GM19238 (cell line): Measurements from ENCODE around the gene GRIN3B.
A peak's percentile ranks its signal among the peaks of the same experiment; 100 is the strongest.
"Not testable (repeated sequence)": the region's sequence is repeated elsewhere in the genome, so short reads cannot be mapped to it uniquely, and the experiment has no call there.

Experiments used
- DNase-seq: peaks from one replicate; pipeline ENCODE4 v3.0.0; 2011; ENCODE audit warnings: low spot score; ENCODE audit not compliant: insufficient read length

GRIN3B gene

DNA sequence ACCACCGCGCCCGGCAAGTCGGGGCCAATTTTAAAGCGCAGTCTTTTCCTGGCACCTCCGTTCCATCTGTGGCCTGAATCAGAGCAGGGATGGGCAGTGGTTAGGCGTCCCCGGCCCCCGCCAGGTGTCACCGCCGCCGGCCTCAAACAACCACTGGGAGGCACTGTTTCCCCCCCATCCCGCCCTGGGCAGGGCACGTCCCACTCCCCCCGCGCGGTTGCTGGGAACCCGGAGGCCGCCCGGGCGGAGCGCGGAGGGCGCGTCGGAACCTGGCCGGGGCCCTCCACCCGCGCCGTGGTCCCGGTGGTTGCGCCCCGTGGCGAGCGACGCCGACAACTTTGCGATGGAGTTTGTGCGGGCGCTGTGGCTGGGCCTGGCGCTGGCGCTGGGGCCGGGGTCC, at the start of gene GRIN3B:
TSS of gene GRIN3B (plus strand) at position 325 of the 400 bp plus-strand sequence. CDS start at position 344, 19 bp downstream.
- peak; percentile 84 for DNase-seq

DNA sequence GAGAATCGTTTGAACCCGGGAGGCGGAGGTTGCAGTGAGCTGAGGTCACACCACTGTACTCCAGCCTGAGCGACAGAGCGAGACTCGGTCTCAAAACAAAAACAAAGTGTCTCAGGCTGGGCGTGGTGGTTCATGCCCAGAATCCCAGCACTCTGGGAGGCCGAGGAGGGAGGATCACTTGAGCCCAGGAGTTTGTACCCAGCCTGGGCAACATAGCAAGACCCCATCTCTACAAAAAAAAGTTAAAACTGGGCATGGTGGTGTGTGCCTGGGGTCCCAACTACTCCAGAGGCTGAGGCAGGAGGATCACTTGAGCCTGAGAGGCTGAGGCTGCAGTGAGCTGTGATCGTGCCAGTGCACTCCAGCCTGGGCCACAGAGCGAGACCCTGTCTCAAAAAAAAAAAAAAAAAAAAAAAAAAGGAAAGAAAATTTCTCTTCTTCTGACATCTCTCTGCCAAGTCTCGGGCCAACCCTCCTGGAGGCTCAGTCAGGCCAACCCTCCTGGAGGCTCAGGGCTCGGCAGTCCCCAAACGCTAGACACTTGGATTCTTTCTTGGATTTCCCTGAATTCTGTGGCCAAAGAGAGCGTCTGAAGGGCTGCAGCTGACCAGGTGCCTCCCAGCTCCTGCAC, 48.1 kb upstream of the GRIN3B start:
- no peak for DNase-seq

DNA sequence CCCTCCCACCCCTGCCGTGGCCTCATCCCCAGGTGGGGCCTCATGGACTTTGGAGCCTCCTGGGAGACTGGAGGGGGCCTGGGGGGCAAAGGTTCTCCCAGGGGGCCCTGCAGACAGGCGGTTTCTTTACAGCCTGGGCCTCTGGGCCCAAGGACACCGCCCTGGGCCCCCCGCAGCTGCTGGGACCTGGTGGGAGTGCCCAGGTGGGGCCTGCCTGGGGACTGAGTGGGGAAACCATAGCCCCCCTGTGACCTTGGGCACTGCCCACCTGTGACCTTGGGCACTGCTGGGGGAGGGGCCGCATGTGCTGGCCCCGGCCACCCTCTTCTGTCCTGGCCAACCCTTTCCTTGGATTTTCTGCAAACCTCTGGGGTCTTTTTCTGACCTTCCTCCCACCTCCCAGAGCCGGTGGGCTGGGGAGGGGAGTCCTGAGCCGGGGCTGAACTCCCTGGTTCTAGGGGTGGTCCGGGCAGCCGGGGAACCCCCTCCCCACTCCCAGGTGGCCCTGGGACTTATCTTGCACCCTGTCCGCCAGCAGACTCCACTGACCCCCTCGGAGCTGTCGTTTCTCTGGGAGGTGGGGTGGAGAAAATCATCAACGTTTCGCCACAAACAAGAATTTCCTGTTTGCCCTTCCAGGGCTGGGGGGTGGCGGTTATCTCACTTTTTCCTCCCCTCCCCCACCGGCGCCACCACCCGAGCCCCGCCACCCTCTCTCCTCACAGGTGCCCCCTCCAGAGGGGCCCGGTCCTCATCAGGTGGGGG, 47.4 kb upstream of the GRIN3B start:
- DNase-seq: no peak

DNA sequence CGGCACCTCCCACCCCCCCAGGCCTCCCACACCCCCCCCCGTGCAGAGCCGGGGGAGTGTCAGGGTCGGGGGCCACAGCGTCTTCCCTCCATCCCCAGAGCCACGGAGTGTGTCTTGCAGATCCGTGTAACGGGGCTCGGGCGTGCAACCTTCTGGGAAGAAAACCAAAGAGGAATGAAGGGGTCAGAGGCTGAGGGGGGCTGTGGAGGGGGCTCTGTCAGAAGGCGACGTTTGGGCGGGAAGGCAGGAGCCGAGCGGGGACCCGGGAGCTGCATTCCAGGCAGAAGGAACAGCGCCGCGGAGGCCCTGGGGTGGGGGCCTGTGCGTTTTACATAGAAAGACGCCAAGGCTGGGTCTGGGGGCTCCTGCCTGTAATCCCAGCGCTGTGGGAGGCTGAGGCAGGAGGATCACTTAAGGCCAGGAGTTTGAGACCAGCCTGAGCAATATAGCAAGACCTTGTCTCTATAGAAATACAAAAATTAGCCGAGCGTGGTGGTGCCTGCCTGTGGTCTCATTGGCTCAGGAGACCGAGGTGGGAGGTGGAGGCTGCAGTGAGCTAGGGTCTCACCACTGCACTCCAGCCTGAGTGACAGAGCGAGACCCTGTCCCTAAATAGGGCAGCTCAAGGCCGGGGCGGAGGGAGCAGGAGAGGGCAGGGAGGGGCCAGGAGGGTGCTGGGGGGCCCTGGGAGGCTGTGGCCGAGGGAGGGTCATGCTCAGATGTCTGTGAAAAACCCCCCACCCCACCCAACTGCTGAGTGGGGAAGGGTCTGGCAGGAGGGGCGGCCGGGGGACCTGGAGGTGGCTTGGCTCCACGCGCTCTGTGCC, 46.6 kb upstream of the GRIN3B start:
- no peak for DNase-seq

- DNase-seq: no peak
Observed at GRCh38 chr19:954272-954671, 45.9 kb upstream of the GRIN3B start.

DNA sequence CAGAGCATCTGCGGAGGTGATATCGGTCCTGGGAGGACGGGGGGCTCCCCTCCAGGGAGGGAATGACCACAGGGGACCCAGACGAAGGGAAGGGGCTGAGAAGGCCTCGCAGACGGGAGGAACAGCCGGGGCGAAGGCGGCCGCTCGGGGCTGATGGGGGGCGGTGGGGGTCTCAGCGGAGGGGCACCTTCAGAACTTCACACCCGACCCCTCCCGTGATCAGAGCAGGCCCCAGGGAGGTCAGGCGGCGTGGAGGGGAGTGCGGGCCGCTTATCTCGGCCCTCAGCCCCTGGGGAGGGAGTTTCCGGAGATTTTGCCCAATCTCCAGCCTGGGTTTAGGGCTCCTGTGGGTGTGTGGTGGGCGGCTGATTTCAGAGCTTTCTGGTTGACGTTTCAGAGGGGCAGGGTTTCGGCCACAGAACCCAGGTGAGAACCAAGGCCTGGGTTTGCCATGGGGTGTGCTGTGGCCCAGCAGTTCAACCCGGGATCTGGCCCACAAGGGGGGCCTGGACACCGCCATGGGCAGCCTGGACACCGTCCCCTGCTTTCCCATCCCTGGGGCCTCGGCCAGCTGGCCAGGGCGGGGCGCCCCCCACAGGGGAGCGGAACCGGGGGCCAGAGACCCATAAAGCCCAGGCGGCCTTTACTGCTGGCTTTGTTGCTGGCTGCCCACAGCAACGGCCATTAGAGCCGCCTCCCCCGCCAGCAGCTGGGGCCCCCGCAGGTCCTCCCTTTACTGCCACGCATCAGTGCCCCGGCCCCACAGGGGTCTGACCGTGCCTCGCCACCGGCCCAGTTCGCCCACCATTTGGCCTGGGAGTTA, 45.3 kb upstream of the GRIN3B start:
- DNase-seq: no peak

- no peak for DNase-seq
Observed at GRCh38 chr19:955803-956765, 44.1 kb upstream of the GRIN3B start.

DNA sequence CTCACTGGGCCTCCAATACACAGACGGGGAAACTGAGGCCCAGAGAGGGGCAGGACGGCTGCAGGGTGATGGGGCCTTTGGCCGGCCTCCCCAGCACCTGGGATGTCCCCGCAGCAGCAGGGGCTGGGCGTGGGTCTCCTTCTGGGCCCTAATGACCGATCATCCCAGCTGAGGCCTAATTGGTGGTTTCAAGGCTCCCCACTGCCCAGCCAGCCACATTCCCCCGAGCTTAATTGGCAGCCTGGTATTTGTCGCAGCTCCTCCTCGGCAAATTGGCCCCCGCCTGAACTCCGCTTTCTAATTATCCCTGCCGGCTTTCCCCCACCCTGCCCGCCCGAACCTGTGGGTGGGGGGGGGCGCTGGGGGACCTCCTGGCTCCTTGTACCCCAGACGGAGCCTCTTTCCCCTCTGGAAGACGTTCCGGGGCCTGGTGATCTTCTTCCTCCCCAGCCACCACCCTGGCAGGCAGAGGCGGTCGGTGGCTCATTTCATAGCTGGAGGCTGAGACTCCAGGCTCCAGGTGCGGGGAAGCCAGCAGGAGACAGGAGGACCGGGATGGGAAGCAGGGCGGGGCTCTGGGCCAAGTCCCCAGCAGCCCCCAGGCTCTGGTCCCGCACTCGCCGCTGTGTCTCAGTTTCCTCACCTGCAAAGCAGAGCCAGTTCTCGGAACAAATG, 43.3 kb upstream of the GRIN3B start:
- DNase-seq: no peak

- DNase-seq: not testable (repeated sequence)
Observed at GRCh38 chr19:957578-957977, 42.6 kb upstream of the GRIN3B start.

GRCh38 chr19:958967-959855, 41.0 kb upstream of the GRIN3B start:
- DNase-seq: no peak

DNA sequence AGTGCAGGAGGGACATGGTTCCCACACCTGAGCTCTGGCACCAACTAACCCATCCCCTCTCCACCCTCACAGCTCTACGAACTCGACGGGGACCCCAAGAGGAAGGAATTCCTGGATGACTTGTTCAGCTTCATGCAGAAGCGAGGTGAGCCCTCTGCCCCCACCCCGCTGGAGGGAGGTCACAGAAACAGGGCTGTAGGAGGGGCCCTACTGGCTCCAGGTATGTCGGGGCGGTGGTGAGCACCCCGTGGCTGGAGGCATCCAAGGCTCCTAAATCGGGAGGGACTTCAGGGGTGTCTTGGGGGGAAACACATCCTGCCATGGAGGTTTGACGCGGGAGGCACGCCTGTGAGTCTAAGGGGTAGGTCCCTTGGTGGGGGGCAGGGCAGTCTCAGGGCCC, 40.2 kb upstream of the GRIN3B start:
- no peak for DNase-seq

DNA sequence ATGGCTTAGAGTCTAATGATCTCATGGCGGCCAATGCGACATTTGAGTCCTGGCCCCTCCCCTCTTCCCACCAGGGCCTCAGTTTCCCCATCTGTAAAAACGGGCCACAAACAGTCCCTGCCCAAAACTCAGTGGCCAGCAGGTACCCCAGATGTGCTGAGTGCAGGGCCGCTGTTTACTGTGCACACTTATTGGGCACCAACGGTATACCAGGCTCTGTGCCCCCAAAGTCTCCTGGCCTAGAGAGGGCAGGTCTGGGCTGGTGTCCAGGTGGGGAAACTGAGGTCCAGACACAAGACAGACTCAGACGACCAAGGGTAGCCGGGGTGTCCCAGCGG, 39.6 kb upstream of the GRIN3B start:
- DNase-seq: no peak

DNA sequence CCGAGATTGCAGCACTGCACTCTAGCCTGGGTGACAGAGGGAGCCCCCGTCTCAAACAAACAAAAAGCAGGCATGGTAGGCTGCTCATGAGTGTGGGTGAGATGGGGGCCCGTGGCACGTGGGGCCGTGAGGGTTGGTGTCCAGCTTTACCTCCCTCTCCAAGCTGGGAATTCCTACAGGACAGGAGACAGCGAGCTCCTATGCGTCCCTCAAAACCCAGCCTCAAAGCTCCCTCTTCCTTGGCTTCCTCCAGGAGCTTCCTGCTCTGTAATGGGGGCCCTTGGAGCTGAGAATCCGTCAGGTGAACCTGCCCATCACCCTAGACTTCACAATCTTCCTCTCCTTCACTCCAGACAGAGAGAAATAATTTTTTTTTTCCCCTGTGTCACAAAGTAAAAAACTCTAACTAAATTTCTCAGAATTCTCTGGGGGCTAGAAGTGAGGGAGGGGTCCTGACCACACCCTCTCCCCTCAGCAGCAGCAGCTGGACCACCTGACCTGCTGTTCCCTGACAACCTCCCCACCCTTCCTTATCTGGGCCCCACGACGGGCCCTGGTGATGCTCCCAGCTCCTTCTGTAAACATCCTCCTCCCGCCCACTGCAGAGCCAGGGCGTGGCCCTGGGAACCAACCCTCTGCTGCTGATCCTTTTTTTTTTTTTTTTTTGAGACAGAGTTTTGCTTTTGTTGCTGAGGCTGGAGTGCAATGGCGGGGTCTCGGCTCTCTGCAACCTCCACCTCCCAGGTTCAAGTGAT, 38.2 kb upstream of the GRIN3B start:
- DNase-seq: no peak

DNA sequence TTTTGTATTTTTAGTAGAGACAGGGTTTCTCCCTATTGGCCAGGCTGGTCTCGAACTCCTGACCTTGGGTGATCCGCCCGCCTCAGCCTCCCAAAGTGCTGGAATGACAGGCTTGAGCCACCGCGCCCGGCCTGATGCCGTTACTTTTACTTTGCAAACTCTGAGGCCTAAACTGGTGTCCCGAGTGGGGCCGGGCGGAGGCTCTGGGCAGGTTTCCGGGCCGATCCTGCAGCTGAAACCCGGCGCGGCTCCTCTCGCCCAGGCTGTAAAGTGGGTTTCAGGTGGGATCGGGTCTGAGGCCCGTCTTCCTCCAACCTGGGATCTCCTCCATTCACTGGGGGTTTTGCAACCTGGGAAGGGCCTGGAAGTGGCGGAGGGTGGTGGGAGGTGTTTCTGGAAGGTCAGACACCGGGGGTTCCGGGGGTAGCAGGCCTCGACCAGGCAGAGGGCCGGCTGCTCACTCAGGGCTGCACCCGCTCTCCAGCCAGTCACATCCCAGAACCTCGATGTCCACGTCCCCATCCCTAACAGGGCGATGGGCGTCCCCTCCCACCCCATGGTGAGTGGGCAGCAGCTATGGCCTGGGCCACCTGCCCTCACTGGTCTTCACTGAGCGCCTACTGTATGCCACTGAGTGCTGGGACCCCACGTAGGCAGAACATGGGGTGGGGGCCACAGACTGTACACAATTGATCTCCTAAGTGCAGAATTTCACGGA, 37.4 kb upstream of the GRIN3B start:
- no peak for DNase-seq

DNA sequence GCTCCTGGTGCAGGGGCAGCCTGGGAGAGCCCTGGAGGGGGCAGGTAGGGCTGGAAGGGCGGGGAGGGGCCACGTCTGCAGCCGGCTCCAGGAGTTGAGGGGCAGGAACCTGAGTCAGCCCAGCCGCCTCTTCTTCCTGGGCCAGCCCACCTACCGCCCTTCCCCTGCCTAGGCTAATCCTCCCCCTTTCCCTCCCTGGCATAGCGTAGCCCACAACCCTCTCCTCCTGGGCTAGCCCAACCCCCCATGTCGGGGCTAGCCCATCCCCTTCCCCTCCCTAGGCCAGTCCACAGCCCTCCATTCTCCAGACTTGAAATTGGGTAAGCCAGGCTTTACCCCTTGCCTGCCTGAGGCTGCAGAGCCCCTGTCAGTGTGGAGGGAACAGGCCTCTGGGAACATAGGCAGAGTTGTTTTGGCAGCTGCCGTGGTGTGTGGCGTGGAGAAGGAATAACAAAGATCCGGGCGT, 36.7 kb upstream of the GRIN3B start:
- no peak for DNase-seq

DNA sequence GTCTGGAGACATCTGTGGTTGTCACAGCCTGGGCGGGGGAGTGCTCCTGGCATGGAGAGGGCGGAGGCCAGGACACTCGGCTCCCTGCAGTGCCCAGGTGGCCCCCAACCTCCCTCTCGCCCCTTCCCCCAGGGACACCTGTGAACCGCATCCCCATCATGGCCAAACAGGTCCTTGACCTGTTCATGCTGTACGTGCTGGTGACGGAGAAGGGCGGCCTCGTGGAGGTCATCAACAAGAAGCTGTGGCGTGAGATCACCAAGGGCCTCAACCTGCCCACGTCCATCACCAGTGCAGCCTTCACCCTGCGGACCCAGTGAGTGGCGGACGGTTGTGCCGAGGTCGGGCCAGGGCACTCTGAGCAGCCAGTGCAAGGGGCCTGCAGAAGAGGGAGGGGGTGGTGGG, 36.1 kb upstream of the GRIN3B start:
- DNase-seq: no peak
